Adrenal gland (tissue), 5 donors: Measurements from ENCODE around the gene ZFP92.

ENCODE experiments used
- CTCF ChIP-seq, 6 experiments: fragments of 450-650 bp in 4 of 6; fragments of 200-600 bp in 2 of 6; sonication (generic) in 1 of 6; IDR thresholded peaks; 1 replicate in 5 of 6; 2 replicates in 1 of 6; pipeline versions ENCODE4 v1.5.1 to v1.8.0; 2016 to 2021; ENCODE audit warnings: antibody characterized with exemption in 6 of 6, mild to moderate bottlenecking in 2 of 6, moderate library complexity in 1 of 6
- POLR2A ChIP-seq, 2 donors: fragments of 450-650 bp; IDR thresholded peaks; one replicate each; pipeline ENCODE4 v1.6.1; 2017; ENCODE audit warnings: antibody characterized with exemption in 2 of 2, mild to moderate bottlenecking in 2 of 2, moderate library complexity in 1 of 2
- donor health status: DM: no; HTN: no; CAD: no.

DNA sequence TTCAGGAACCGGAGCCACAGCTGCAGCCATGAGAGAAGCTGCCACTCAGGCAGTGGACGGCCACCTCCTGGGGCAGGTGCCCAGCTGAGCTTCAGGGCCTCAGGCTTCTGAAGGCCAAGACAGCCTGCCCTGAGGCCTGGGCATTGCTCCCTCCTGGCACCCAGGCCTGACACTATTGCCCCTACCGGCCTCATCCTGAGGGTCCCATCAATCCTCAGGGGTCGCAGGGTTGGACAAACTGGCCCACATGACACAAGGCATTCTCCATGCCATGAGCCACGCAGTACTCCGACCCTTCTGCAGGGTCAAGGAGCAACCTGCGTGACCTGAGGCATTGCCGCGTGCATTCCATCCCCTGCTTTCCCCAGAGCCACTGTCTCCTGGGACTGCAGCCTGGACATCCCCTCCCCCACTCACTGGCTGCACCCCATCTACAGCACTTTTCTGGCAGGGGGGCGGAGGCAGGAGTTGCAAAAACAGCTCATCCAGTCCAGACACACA, 3.0 kb upstream of the ZFP92 start:
- TF ChIP-seq CTCF (IDR thresholded peaks at IDR 0.05) = no peak
- TF ChIP-seq POLR2A (IDR thresholded peaks at IDR 0.05) = no peak
